ENCODE measurements around the gene NFAT5. TPM values are rescaled to one million over a fixed set of nuclear protein-coding genes. Genes with fewer than 3 reads are reported as not detected.
"Not testable (repeated sequence)": the region's sequence is repeated elsewhere in the genome, so short reads cannot be mapped to it uniquely, and the experiment has no call there.

NFAT5 gene
- total RNA-seq, 2 donors from 2014 or later, result 30.2 to 34.9 TPM

DNA sequence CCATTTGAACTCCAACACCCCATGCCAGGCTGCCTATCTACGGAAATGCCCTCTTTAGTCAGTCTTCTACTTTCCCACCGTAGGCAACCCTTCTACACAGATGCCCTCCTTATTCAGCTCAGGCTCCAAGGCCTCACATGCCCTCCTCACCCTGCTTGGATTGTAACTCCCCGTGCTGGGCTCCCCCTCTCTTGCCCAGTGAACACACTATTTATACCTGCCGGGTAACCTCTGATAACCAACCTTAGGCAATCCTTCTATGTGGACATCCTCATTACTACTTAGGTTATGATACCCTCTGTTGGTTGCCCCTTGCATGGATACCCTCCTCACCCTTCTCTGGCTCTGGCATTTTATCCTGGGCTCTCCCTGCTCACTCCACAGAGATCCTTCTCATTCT is 50.3 kb downstream of the NFAT5 start:
- no peak for DNase-seq
- intact Hi-C loops (cut with DNase I, micrococcal nuclease), result no loop called here
- ATAC-seq, result no peak

DNA sequence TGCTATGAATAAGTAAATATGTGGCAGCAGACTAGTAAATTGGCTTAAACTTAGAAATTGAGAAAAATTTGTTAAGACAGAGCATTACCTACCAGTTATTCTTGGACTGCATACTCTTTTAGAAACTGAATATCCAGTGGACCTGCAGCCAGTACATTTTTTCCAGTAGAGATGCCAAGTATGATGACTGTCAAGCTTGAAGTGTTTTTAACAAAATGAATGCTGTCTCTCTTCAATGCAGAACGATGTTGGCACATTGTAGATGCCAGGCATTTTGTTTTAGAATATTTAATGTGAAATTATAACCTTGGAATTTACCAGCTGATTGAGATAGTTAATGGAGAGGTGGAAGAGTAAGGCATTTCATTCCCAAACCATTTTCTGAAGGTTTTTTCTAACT is 52.5 kb downstream of the NFAT5 start:
- no peak for ATAC-seq
- DNase-seq, result no peak
- intact Hi-C loops (cut with DNase I, micrococcal nuclease), result no loop called here

DNA sequence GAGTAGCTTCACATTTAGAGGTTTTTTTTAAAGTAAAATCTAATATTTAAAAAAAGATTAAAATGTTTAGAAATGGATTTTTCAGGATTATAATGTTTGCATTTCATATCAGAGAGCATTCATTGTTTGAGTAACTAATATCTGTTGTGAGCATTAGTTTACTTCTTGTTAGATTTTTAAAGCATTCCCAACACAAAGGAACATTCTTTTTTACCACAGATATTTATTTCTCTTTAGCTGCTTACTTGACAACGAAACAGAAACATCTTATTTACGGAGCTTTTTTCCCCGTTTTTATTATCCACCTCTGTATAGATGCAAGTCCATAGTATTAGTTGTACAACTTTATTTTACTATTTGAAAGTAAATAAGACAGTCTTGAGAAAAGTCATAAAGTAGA is 53.0 kb downstream of the NFAT5 start:
- no peak for ATAC-seq
- no peak for DNase-seq
- intact Hi-C loops (cut with DNase I, micrococcal nuclease), result no loop called here

DNA sequence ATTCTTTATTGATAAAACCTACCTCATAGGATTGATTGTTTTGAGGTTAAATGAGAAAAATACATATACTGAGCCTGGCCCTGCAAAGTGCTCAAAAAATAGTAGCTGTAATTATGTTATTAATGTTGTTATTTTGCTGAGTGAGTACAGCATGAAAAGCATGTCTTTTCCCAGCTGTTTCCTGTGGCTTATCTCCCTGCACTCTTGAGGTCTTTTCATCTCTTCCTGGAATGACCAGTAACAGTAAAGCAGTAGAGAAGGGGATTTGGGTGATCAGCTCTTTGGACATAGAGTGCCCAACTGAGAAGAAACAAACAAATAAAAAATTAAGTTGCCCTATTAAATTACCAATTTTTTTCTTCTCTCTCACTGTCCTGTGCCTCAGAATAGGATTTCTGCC is 53.7 kb downstream of the NFAT5 start:
- DNase-seq (no peak), ATAC-seq (no peak)
- intact Hi-C loops (cut with DNase I, micrococcal nuclease), result no loop called here

DNA sequence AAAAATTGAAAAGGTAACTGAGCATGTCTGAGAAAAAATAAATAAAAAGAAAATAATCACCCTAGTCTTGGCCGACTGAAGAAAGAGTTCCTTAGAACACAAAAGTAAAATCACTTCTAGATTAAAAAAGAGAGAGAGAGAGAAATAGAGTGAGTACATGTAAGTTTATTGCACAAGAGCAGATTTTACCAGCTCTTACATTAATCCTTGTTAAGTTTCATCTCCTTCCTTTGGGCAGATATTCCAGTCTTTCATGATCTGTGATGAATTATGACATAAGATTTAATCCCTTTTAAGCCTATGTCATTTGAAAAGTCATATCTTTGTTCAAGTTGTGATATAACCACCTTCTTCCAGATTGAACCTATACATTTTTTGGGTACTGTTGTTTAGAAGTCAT is 54.8 kb downstream of the NFAT5 start:
- DNase-seq (no peak), ATAC-seq (no peak)
- intact Hi-C loops (cut with DNase I, micrococcal nuclease), result no loop called here

DNA sequence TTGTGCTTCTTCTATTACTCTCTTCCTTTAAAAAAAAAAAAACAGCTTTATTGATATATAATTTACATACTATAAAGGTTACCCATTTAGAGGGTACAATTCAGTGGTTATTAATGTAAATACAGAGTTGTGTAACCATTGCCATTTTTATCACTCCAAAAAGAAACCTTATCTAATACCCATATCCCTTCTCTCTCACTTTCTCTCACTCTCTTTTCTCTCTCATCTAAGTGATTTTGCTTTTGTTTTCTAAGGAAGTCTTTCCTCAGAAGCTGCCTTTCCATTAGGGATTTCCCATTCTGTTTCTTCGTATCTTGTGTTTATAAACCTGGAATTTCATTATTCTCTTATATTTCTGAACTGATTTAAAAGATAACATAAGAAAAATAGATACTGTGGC is 55.5 kb downstream of the NFAT5 start:
- intact Hi-C loops (cut with DNase I, micrococcal nuclease), result no loop called here
- no peak for ATAC-seq
- DNase-seq, result no peak

DNA sequence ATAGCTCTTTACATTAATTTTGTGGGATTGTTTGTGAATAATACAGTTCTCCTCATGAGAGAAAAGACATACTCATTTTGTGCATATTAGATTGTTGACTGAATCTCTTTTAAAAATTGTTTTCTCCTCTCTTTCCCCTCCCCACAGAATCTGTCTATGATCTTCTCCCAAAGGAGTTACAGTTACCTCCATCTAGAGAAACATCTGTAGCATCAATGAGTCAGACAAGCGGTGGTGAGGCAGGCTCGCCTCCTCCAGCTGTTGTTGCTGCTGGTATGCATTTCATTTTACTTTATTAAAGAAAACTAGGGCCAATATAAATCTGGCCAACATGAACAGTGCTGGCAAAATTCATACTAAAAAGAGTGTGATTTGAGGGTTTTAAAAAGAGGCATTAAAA is 60.5 kb downstream of the NFAT5 start:
- intact Hi-C loops (cut with DNase I, micrococcal nuclease), result no loop called here
- ATAC-seq (no peak), DNase-seq (no peak)

DNA sequence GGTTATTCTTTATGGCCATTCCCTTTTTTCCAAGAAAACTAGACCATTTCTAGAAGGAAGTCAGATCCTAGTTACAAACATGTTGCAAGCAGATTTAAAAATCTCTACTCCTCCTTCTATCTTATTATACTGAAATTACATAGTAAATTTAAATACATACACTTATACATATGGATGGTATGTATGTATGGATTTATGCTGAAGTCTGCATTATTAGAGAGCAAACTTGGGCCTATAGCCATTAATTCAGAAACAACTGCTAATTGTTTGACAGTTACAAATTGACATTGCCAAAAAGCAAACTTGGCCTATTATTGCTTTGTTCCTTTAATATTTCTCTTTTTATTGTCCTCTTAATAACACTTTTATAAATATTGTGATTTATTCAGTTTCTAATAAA is 67.1 kb downstream of the NFAT5 start:
- no peak for DNase-seq
- intact Hi-C loops (cut with DNase I, micrococcal nuclease), result no loop called here
- ATAC-seq, result no peak

DNA sequence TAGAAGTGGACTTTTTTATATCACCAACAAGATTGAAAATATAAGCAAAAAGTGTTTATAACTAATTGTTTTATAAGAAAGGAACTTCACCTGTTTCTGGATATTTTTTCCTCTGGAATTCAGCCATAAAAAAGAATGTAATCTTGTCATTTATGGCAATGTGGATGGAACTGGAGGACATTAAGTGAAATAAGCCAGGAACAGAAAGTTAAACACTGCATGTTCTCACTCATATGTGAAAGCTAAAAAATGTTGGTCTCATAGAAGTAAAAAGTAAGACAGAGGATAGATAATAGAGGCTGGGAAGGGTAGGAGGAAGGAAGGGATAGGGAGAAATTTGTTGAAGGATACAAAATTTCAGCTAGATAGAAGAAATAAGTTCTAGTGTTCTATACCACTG is 67.6 kb downstream of the NFAT5 start:
- intact Hi-C loops (cut with DNase I, micrococcal nuclease), result no loop called here
- DNase-seq, result no peak

DNA sequence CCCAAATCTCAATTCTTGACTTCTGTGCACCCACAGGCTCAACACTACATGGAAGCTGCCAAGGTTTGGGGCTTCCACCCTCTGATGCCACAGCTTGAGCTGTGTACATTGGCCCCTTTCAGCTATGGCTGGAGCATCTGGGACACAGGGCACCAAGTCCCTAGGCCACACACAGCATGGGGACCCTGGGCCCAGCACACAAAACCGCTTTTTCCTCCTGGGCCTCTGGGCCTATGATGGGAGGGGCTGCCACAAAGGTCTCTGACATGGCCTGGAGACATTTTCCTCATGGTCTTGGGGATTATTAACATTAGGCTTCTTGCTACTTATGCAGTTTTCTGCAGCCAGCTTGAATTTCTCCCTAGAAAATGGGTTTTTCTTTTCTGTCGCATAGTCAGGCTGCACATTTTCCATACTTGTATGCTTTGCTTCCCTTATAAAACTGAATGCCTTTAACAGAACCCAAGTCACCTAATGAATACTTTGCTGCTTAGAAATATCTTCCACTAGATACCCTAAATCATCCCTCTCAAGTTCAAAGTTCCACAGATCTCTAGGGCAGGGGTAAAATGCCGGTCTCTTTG is 70.9 kb downstream of the NFAT5 start:
- DNase-seq; intact Hi-C loops (cut with DNase I, micrococcal nuclease); ATAC-seq: not testable (repeated sequence)

More for the DNA sequence above, 67.6 kb downstream of the NFAT5 start:
- no peak for ATAC-seq

DNA sequence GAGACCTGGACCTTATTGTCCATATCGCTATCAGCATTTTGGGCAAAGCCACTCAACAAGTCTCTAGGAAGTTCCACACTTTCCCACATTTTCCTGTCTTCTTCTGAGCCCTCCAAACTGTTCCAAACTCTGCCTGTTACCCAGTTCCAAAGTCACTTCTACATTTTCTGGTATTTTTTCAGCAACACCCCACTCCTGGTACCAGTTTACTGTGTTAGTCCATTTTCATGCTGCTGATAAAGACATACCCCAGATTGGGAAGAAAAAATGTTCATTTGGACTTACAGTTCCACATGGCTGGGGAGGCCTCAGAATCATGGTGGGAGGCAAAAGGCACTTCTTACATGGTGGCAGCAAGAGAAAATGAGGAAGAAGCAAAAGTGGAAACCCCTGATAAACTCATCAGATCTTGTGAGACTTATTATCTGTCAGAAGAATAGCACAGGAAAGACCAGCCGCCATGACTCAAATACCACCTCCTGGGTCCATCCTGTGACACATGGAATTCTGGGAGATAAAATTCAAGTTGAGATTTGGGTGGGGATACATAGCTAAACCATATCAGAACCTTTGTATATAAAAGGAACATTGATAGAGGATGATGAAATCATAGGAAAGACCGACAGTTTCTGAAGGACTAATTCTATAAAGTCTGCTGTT is 71.6 kb downstream of the NFAT5 start:
- intact Hi-C loops (cut with DNase I, micrococcal nuclease); ATAC-seq; DNase-seq: not testable (repeated sequence)

DNA sequence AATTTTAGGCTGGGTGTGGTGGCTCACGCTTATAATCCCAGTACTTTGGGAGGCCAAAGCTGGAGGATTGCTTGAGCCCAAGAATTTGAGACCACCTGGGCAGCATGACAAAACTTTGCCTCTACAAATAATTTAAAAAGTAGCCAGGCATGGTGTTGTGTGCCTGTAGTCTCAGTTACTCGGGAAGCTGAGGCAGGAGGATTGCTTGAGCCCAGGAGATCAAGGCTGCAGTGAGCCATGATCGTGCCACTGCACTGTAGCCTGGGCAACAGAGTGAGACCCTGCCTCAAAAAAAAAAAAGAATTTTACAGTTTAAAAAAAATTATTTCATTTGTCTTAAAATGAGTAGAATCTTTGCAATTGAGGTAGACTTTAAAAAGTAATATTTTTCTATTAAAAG is 78.2 kb downstream of the NFAT5 start:
- ATAC-seq; intact Hi-C loops (cut with DNase I, micrococcal nuclease); DNase-seq: not testable (repeated sequence)

DNA sequence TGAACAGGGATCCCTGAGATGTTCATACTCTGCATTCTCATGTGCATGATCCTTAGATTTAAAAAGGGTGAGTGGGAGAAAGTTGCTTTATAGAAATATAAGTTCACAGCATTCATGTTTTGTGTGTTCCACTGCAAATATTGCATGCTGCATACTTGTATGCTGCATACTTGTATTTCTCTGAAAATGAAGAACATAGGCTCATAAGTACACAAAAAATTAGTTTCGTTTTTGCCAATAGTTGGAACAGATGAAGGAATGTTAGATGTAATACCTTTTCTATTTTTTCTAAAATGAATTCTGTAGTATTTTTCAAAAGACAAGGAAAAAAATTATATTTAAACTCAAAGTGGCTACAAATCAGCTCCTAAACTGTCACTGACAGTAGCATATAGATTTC is 79.0 kb downstream of the NFAT5 start:
- intact Hi-C loops (cut with DNase I, micrococcal nuclease), result no loop called here
- DNase-seq (no peak), ATAC-seq (no peak)

DNA sequence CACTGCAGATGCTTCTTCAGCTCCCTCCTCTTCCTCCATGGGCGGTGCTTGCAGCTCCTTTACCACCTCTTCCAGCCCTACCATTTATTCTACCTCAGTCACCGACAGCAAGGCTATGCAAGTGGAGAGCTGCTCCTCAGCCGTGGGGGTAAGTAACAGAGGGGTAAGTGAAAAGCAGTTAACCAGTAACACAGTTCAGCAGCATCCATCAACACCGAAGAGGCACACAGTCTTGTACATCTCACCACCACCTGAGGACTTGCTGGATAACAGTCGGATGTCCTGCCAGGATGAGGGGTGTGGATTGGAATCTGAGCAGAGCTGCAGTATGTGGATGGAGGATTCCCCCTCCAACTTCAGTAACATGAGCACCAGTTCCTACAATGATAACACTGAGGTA is 81.3 kb downstream of the NFAT5 start:
- intact Hi-C loops (cut with DNase I, micrococcal nuclease), result no loop called here
- DNase-seq, result no peak
- ATAC-seq, result no peak

DNA sequence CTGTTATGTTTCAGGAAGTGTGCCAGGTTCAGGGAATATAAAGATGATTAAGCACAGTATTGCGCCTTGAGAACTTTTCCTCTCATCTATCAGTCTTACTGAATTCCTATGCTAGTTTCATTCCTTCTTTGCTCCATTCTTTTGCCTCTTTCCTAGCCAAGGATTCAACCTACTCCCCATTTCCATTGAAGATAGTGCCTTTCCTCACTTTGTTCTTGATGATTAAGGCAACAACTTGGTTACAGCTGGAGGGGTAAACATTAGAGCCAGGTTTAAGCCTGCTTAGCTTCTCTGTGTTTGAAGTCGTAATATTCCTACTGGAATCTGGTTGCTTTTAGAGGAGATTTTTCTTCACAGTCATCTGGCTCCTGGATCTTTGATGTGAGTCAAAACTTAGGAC is 85.5 kb downstream of the NFAT5 start:
- ATAC-seq (no peak), DNase-seq (no peak)
- intact Hi-C loops (cut with DNase I, micrococcal nuclease), result no loop called here

DNA sequence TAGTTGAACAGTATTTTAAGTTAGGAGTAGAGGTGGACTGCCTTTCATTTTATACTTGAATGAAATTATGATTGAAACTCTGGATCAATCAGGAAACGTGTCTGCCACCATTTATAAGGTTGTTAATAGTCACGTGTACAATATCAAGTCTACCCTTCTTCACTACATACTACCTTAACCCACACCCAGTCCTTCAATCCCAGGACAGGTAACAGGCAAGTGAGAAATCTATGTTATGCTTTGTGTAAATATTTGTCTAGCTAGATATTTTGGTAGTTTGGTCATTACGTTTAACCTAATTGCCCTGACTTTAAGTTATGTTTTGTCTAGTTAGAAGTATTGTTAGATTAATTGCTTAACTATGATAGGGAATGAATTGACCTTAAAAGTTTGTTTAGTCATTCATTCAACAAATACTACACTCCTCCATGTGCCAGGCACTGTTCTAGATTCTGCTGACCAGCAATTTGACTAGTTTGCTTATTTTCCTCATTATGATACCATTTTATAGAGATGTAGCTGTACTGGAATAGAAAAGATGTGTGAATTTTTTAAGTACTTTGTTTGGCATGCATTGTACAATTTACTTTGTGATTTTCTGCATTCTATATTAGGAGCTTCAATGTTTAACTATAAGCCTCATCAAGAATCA is 88.6 kb downstream of the NFAT5 start:
- ATAC-seq, result no peak
- intact Hi-C loops (cut with DNase I, micrococcal nuclease), result no loop called here
- no peak for DNase-seq

DNA sequence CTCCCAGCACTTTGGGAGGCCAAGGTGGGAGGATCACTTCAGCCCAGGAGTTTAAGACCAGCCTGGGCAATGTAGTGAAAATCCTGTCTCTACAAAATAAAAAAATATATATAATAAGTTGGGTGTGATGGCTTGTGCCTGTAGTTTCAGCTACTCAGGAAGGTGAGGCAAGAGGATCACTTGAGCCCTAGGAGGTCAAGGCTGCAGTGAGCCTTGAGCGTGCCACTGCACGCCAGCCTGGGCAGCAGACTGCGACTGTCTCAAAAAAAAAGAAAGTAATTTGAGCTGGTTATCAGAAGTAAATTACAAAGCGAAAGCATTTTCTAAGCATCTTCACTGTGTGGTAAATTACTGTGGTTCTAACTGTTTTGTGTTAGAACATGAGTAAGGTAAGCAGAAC is 94.4 kb downstream of the NFAT5 start:
- no peak for ATAC-seq
- intact Hi-C loops (cut with DNase I, micrococcal nuclease), result no loop called here
- no peak for DNase-seq

DNA sequence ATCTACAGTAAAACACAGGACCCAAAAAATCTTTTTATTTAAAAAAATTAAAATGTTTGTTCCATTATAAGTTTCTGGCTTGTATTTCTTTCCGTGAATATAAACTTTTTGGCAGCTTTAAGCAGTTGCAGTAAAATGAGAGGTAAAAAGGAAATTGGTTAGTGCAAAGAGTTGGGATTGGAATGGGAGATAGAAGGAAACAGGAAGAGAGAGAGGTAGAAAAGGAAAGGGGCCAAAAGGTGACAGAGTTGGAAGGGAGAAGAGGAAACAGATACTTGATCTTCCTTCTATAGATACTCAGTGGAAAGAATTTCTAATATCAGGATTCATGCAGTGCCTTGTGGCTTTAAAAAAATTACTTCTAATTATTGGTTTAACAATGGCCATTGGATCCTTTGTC is 97.1 kb downstream of the NFAT5 start:
- no peak for DNase-seq
- no peak for ATAC-seq
- intact Hi-C loops (cut with DNase I, micrococcal nuclease), result no loop called here

DNA sequence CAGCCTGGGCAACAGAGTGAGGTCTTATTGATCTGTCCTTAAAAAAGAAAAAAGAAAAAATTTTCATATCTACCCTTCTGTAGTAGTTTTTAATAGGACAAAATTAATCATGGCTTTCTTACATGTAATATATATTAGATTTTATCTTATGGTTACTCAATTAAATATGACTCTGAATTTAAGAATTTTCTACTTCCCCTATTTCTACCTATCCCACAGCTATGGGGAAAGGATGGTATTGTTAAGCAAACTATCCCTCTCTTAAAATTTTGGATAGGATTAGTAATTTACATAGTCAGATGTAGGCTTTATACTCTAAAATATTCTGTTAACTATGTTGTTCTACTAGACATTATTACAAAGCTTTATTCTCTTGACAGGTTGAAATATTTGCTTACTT is 98.1 kb downstream of the NFAT5 start:
- DNase-seq, result no peak
- ATAC-seq, result no peak
- intact Hi-C loops (cut with DNase I, micrococcal nuclease), result no loop called here

DNA sequence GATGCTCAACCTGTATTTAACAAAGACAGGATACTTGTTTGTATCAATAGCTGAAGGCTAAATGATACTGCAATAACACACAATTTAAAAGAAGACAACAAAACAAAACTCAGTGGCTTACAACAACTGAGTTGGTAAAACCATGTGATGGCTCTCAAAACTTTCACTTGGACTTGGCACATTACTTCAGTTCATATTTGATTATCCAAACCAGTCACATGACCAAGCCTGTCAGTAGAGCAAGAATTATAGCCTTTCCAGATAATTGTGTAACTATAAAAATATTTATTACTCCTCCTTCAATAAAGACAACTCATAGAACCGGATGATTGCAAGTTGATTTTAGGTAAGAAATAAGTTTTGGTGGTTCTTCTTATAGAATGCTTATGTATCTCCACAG is 103.8 kb downstream of the NFAT5 start:
- no peak for DNase-seq
- intact Hi-C loops (cut with DNase I, micrococcal nuclease), result no loop called here
- no peak for ATAC-seq
